AG09319 (cell line): ENCODE measurements around the gene BAG5.
A peak's percentile ranks its signal among the peaks of the same experiment; 100 is the strongest.

Source experiments
- DNase-seq: peaks from one replicate; pipeline ENCODE4 v3.0.0-alpha.2; 2010; ENCODE audit warnings: low read depth; ENCODE audit errors: extremely low read depth
- CTCF ChIP-seq: IDR thresholded peaks from 2 replicates; pipeline ENCODE4 v1.5.1; 2011; ENCODE audit warnings: low read depth, mild to moderate bottlenecking, inconsistent platforms, low read length, moderate library complexity

Gene BAG5

GRCh38 chr14:103530831-103531230, 31.6 kb downstream of the BAG5 start:
- no peak for TF ChIP-seq CTCF
- DNase-seq: no peak

- DNase-seq: no peak
These were observed 32.1 kb downstream of the BAG5 start for GRCh38 chr14:103530390-103530789.

DNA sequence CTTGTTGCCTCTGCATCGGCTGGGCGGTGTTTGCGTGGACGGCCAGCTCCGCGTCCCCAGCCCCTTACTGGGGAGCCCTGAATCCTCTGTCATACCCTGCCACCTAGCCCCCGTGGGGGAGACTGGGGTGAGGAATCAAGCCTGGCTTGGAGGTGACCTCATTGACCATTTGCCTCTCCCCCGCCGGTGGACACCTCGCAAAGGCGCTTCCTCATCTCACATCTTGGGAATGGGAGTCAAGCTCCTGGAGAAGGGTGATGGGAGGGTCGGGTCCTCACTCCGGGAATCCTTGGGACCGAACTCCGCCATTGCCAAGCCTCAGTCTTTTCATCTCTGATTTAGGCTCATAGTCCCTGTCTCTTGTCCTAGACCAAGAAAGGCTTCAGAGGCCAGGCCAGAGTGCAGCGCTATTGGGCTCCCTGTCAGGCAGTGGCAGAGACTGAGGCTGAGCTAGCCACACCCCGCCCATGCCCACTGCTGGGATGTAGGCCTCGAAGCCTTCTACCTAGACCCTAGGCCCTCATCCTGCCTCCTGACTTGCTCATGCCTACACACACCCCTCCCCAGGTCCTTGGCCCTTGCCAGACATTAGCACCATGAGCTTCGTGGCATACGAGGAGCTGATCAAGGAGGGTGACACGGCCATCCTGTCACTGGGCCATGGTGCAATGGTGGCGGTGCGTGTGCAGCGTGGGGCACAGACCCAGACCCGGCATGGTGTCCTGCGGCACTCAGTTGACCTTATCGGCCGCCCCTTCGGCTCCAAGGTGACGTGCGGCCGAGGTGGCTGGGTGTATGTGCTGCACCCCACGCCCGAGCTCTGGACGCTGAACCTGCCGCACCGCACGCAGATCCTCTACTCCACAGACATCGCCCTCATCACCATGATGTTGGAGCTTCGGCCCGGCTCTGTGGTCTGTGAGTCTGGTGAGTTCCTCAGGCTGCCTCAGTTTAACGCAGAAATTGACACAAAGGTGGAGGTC, 32.8 kb downstream of the BAG5 start:
- TF ChIP-seq CTCF: no peak
- DNase-seq: no peak

More at GRCh38 chr14:103530390-103530789, 32.1 kb downstream of the BAG5 start:
- no peak for TF ChIP-seq CTCF

DNA sequence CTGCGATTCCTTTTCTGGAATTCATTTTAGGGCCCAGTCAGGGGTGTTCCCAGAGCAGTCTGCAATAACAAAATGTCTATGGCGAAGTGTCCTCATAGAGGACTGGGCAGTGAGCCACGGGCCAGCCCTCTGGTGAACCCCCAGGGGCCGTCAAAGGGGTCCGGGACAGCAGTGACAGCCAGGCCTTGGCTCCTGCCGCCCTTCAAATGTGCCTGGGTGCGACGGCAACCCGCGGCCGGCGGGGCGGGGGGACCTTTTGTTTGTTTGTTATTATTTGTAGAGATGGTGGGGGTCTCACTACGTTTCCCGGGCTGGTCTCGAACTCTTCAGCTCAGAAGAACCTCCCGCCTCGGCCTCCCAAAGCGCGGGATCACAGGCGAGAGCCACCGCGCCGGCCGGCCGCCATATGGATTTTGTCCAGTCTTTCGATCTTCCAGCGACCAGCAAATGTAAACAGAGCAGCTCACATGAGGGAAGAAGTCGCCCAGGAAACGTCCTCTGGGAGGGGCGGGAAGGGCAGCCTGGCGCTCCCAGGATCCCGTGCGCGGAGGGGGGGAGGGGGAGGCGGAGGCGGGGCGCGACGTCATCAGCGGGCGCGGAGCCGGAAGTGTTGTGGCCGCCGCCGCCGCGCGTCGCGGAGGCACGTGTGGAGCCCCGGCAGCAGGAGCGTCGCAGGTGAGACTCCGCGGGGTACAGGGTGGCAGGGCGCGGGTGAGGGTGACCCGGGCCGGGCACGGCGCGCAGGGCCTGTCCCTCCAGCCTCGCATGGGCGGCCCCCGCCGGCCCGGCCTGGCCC, 33.7 kb downstream of the BAG5 start, which contains the start of gene TRMT61A:
TRMT61A (plus strand) TSS at position 610 of the 796 bp plus-strand sequence. CDS start 783 bp downstream, outside the sequence.
- peak; percentile 78 for DNase-seq
- no peak for TF ChIP-seq CTCF

DNA sequence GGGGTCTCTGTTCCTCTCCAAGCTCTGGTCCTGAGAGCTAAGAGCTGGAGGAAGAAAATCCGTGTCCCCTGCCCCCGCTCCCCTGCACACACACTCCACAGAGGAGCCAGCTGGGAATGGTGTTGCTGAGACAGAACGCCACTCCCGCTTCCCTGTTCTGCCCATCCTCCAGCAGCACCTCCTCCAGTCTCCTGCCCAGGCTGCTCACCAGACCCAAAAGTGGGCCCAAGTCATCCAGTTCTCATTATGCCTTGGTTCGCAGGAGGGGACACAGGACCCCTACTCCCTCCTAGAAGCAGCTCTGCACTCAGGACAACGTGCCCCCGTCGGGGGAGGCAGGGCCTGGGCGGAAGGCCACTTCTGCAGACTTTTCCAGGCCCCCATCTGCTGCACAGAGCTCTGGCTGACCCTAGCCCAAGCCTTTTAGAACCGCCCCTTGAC, 34.3 kb downstream of the BAG5 start:
- no peak for DNase-seq
- no peak for TF ChIP-seq CTCF

DNA sequence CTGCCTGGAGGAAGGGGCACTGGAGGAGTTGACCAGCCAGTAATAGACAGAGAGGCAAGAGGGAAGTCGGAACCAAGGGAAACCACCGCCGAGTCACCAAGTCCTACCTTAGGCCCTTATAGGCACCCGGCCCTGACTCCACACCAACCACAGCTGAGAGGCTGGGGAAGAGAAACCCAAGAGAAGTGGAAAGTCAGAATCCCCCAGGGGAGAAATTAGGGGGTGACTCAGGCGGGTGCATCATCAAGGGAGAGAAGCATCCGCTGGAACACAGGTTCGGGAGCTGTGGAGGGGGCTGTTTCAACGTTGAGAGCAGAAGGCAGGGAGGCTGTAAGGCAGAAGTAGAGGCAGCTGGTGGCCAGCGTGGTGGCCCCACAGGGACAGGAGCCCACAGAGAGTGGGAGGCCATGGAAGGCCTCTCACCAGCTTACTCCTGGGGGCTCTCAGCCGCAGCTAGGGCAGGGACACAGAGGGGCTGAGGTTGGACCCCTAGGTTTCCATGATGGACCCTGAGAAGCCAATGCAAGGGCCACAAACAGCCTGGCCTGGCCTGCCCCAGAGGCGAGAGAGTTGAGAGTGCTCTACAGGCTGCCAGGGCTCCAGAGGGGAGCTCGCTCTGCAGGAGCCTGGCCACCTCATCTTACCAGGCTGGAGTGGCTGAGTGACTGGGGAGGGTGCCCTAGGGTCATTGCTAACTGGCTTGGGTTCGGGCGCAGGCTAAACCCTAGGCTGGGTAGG, 34.9 kb downstream of the BAG5 start:
- DNase-seq: no peak
- no peak for TF ChIP-seq CTCF
